Measurements from ENCODE around the gene GRAP. TPM values are rescaled to one million over a fixed set of nuclear protein-coding genes. Genes with fewer than 3 reads are reported as not detected.

Gene GRAP
- total RNA-seq, 4 donors from 2014 or later: 1.1 to 7.1 (median 4.1) TPM

GRCh38 chr17:18977021-18977420, 69.7 kb downstream of the GRAP start:
- Histone ChIP-seq H3K4me1 (no peaks in the 10 kb centered on the region), H3K9me3 (no peaks in the 10 kb centered on the region), H3K27me3 (no peaks in the 10 kb centered on the region), H3K4me3 (no peak overlapping the region), H3K36me3 (peaks cover 0 to 38% of the 10 kb centered on the region in 2 donors), H3K27ac (no peak overlapping the region)
- 95% methylated on average over 3 of the region's 4 CpGs; no CpG with 5 or more reads in 1 of the 2 donors for WGBS, 2 donors (ENCODE audit: low coverage in 1 of 2)
- ATAC-seq: no peak
- TF ChIP-seq EP300 (IDR thresholded peaks at IDR 0.05): no peak
- no peak for TF ChIP-seq POLR2AphosphoS5 (IDR thresholded peaks at IDR 0.05)
- no peak for TF ChIP-seq POLR2A (IDR thresholded peaks at IDR 0.05)
- TF ChIP-seq, protein P1, sequence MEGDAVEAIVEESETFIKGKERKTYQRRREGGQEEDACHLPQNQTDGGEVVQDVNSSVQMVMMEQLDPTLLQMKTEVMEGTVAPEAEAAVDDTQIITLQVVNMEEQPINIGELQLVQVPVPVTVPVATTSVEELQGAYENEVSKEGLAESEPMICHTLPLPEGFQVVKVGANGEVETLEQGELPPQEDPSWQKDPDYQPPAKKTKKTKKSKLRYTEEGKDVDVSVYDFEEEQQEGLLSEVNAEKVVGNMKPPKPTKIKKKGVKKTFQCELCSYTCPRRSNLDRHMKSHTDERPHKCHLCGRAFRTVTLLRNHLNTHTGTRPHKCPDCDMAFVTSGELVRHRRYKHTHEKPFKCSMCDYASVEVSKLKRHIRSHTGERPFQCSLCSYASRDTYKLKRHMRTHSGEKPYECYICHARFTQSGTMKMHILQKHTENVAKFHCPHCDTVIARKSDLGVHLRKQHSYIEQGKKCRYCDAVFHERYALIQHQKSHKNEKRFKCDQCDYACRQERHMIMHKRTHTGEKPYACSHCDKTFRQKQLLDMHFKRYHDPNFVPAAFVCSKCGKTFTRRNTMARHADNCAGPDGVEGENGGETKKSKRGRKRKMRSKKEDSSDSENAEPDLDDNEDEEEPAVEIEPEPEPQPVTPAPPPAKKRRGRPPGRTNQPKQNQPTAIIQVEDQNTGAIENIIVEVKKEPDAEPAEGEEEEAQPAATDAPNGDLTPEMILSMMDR (IDR thresholded peaks at IDR 0.05): no peak

GRCh38 chr17:18976201-18976600, 70.6 kb downstream of the GRAP start:
- Histone ChIP-seq H3K36me3 (peaks cover 0 to 41% of the 10 kb centered on the region in 2 donors), H3K4me3 (no peak overlapping the region), H3K27ac (no peak overlapping the region), H3K9me3 (no peaks in the 10 kb centered on the region), H3K4me1 (no peaks in the 10 kb centered on the region), H3K27me3 (no peaks in the 10 kb centered on the region)
- TF ChIP-seq, protein P1 (IDR thresholded peaks at IDR 0.05): no peak
- TF ChIP-seq EP300 (IDR thresholded peaks at IDR 0.05): no peak
- ATAC-seq: no peak
- 67% methylated on average over 3 of the region's 4 CpGs; no CpG with 5 or more reads in 1 of the 2 donors for WGBS, 2 donors (ENCODE audit: low coverage in 1 of 2)

- Histone ChIP-seq H3K4me1 (no peaks in the 10 kb centered on the region), H3K27ac (no peak overlapping the region), H3K36me3 (peaks cover 0 to 45% of the 10 kb centered on the region in 2 donors), H3K4me3 (no peak overlapping the region), H3K27me3 (no peaks in the 10 kb centered on the region), H3K9me3 (no peaks in the 10 kb centered on the region)
- WGBS, 2 donors (ENCODE audit: low coverage in 1 of 2): 84 to 100% methylated on average over 1 to 8 of the region's 13 CpGs
- TF ChIP-seq EP300 (IDR thresholded peaks at IDR 0.05) (no peak), POLR2A (IDR thresholded peaks at IDR 0.05) (no peak), POLR2AphosphoS5 (IDR thresholded peaks at IDR 0.05) (no peak)
- TF ChIP-seq, protein P1 (IDR thresholded peaks at IDR 0.05): no peak
- ATAC-seq: no peak
Observed at GRCh38 chr17:18975597-18975996, 71.2 kb downstream of the GRAP start.

DNA sequence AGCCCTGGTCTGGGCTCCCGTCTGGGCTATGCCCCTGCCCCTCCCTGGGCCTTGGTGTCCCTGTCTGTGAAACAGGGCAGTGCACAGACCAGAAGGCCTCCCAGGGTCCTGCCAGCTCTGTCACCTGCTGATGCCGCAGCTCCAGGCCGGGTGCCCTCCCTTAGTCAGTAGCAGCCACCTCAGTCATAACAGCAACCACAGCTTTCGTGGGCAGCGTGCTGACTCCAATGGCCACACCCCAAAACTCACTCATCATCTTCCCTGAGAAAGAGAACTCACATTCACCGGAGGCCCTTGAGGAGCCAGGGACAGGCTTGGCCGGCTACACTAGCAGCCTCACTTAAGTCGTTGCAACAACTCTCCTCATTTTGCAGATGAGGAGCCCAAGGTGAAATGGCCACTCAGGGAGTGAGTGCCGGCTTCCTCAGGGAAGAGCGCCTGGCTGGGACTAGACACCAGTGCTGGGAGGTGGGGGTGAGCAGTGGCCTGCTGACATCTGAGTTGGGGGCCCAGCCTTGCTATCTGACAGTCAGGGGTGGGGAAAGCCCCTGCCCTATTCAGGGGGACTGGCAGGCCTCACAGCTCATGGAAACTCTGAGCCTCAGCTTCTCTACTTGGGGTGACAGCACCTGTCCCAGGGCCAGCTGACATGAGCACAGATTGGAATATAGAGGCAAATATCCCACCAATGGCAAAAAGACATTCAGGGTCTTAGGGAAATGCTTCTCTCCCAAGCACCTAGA, 72.2 kb downstream of the GRAP start:
- H3K4me3 ChIP-seq: no peak overlapping the region
- no peaks in the 10 kb centered on the region for H3K9me3 ChIP-seq
- TF ChIP-seq EP300 (IDR thresholded peaks at IDR 0.05): no peak
- TF ChIP-seq POLR2A (IDR thresholded peaks at IDR 0.05): no peak
- TF ChIP-seq POLR2AphosphoS5 (IDR thresholded peaks at IDR 0.05): no peak
- TF ChIP-seq, protein P1 (IDR thresholded peaks at IDR 0.05): no peak
- no peak overlapping the region for H3K27ac ChIP-seq
- 93 to 100% methylated on average over 1 to 3 of the region's 10 CpGs for WGBS, 2 donors (ENCODE audit: low coverage in 1 of 2)
- peaks cover 0 to 42% of the 10 kb centered on the region in 2 donors for H3K36me3 ChIP-seq
- no peaks in the 10 kb centered on the region for H3K27me3 ChIP-seq
- no peaks in the 10 kb centered on the region for H3K4me1 ChIP-seq
- no peak for ATAC-seq

DNA sequence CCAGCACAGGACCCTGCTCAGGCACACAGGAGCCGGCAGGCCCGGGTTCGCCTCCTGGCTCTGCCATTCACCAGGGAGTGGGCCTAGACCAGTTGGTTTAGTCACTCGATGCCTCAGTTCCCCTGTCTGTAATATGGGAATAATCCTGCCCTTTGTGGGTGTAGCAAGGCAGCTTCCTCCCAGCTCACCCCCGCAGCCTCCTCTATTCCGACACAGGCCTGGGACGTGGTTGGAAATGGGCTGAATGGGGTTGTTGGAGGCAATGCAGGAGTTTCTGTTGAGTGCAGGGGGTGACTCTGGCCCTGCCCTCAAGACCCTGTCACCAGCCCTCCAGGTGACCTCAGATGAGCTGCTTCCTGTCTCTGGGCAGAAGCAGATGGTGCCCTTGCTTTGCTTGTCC, 75.0 kb downstream of the GRAP start:
- no peak for ATAC-seq
- TF ChIP-seq POLR2A (IDR thresholded peaks at IDR 0.05) (no peak), POLR2AphosphoS5 (IDR thresholded peaks at IDR 0.05) (no peak), EP300 (IDR thresholded peaks at IDR 0.05) (no peak)
- TF ChIP-seq, protein P1 (IDR thresholded peaks at IDR 0.05): no peak
- Histone ChIP-seq H3K4me3 (no peak overlapping the region), H3K36me3 (peaks cover 0 to 14% of the 10 kb centered on the region in 2 donors), H3K27ac (no peak overlapping the region), H3K9me3 (no peaks in the 10 kb centered on the region), H3K27me3 (no peaks in the 10 kb centered on the region), H3K4me1 (no peaks in the 10 kb centered on the region)
- no CpG with 5 or more reads among the region's 7 CpGs for WGBS, 2 donors (ENCODE audit: low coverage in 1 of 2)

All from gastroesophageal sphincter (tissue), 4 donors.